GM18508 (cell line): ENCODE data around the gene SEMA3A.
"Not testable (repeated sequence)": the region's sequence is repeated elsewhere in the genome, so short reads cannot be mapped to it uniquely, and the experiment has no call there.

Source experiments
- ATAC-seq: cut with Tn5 transposase; IDR thresholded peaks from one replicate; pipeline ENCODE4 v1.9.1; 2021; ENCODE audit warnings: moderate number of reproducible peaks; ENCODE audit not compliant: insufficient read depth, unreplicated experiment

The SEMA3A gene

DNA sequence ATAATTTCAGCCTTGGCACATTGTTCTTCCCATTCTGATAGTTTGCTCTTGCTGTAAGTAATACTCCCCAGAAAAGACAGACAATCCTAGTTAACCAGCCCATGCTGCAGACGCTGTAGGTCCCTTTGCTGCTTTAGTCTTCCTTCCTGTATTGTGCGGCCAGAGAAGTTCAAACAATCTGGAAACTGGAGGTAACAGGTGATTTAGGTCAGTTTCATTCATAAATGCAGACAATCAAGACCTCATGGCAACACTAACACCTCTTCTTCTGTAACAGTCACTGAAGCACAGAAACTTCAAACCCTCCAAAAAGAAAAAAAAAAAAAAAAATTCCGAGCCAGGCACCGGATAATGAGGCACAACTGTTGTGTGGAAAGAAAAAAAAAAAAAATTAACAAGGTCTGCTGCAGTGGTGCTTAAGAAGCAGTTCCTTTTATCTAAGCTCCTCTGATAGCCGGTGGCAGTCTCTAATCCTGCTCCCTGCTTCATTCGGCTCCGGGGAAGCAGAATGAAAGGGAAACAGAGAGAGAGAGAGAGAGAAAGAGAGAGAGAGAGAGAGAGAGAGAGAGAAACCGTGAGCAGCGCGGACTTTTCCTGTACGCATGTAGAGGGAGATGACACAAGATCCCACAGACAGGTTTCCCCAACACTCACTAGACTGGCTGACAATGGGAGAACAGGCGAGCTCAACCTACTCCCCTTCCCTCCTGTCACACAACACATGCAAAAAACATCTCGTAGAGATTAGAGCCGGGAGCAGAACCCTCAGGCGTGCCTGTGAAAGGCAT lies at the start of gene SEMA3A:
Gene SEMA3A, minus strand, starts transcription at position 306 of the 788 bp plus-strand sequence. Its CDS starts 203 bp downstream, at position 103.
- no peak for ATAC-seq

- not testable (repeated sequence) for ATAC-seq
These were observed 48.4 kb upstream of the SEMA3A start for GRCh38 chr7:84243037-84243436.

DNA sequence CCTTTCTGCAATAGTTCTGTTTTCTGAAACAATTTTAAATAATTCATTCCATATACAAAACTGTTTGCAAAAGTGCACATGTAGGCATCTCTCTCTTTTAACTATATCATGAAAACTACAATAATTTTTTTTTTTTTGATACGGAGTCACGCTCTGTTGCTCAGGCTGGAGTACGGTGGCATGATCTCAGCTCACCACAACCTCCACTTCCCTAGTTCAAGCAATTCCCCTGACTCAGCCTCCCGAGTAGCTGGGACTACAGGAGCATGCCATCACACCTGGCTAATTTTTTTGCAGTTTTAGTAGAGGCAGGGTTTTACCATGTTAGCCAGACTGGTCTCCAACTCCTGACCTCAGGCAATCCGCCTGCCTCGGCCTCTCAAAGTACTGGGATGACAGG lies 44.0 kb upstream of the SEMA3A start:
- no peak for ATAC-seq

GRCh38 chr7:84237533-84238173 lies 43.1 kb upstream of the SEMA3A start:
- no peak for ATAC-seq

GRCh38 chr7:84236398-84236797 lies 41.8 kb upstream of the SEMA3A start:
- no peak for ATAC-seq

DNA sequence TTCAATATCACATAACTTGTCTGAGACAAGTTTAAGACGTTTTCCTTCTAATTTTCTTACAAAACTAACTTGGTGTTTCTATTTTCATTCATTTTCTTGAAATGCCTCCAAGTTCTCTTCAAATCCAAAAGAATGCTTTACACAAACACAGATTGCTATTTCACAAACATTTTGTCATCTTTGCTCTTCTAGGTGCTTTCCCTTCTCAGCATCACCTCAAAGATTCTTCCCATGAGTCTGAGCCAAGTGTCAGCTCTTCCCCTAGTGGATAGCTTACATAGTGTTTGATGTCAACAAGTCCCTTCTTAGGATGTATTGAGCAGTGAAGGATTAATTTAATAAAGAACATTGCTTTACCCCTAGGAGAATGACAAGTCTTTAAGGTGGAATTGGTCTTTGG lies 38.1 kb upstream of the SEMA3A start:
- no peak for ATAC-seq

GRCh38 chr7:84231157-84231556 lies 36.6 kb upstream of the SEMA3A start:
- no peak for ATAC-seq

DNA sequence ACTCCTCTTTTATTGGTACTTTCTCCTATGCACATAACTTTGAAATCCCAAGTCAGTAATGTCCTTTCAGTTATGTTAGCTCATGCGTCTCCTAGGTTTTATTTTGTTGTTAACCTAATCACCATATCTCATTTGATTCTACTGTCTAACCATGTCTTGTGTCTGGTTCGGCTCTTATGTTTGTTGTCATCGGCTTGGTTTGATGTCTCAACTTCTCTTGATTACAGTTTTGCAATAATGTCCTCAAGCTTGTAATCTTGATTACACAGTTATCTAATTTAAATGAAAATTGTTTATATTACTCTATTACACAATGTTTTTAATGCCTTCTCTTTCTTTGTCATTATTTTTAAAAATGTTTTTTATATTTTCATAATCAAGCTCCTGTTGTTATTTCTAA lies 35.9 kb upstream of the SEMA3A start:
- ATAC-seq: no peak

- no peak for ATAC-seq
These were observed 33.9 kb upstream of the SEMA3A start for GRCh38 chr7:84228526-84228925.

DNA sequence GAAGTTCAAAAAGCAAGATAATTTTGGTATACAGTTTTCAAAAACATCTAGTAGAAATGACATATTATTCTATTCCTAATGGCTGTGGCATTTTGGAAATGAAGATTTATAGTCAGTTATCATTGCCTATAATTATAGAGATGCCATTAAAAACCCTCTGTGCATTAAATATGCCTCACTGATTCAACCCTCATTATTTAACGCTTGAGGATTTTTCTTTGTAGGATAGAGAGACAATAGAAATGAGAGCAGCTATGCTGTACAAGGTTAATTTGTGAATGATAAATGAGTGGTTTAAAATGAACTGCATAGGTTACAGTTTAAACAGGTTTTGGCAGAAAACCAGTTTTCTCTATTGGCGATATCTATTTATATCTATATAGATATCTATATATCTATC lies 32.2 kb upstream of the SEMA3A start:
- no peak for ATAC-seq

GRCh38 chr7:84224505-84224904 lies 29.9 kb upstream of the SEMA3A start:
- no peak for ATAC-seq

DNA sequence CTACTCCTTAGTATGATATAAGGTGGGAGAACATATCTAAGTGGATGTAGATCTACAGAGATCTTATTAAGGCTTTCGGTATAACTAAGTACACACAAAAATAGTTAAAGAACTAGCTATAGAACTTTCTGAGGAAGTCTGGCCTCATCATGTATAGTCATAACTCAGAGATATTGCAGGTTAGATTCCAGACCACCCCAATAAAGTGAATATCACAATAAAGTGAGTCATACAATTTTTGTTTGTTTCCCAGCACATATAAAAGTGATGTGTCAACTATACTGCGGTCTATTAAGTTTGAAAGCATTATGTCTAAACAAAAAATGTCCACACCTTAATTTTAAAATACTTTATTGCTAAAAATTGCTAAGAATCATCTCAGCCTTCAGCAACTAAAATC lies 24.7 kb upstream of the SEMA3A start:
- ATAC-seq: no peak

GRCh38 chr7:84218681-84219080 lies 24.1 kb upstream of the SEMA3A start:
- no peak for ATAC-seq

- ATAC-seq: no peak
These were observed 21.9 kb upstream of the SEMA3A start for GRCh38 chr7:84216472-84216871.

DNA sequence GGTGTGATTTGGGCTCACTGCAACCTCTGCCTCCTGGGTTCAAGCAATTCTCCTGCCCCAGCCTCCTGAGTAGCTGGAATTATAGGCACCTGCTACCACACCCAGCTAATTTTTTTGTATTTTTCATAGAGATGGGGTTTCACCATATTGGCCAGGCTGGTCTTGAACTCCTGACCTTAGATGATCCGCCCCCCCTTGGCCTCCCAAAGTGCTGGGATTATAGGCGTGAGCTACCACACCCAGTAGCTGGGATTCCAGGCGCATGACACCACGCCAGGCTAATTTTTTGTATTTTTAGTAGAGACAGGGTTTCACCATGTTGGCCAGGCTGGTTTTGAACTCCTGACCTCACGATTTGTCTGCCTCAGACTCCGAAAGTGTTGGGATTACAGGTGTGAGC lies 20.2 kb upstream of the SEMA3A start:
- ATAC-seq: not testable (repeated sequence)

DNA sequence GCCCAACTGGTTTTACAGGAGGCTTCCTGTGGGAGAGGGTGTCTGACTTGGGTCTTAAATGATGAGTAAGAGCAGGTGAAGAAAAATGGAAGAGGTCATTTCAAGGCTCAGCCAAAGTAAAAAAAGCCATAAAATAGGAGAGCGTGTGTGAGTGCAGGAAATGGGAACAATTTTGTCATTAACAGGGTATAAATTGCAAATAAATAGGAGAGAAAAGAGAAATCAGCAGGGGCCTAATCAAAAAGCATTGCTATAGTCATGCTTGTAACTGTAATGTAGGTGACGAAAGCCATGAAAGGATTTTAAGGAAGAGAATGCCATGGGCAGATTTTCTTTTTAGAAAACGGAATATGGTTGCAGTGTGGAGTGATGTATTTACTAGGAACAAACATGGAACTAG lies 15.7 kb upstream of the SEMA3A start:
- ATAC-seq: no peak

GRCh38 chr7:84209006-84209405 lies 14.4 kb upstream of the SEMA3A start:
- ATAC-seq: no peak

- no peak for ATAC-seq
These were observed 13.0 kb upstream of the SEMA3A start for GRCh38 chr7:84207615-84208014.

DNA sequence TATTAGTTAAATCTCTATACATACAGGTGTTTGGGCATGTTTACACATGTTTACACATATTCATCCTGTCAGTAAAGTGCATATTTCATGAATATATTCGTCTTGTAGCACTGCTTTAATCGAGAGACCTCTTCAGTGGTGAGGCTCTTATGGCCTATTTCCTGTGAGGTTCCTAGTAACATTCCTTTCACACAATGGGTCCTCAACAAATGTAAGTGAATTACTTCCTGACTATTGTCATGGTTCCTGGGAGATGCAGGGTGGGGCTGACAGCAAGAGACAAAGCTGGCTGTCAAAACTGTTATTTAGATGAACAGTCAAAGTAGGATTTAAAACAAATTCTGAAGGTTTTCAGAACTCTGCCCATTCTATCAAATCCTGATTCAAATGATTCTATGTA lies 12.4 kb upstream of the SEMA3A start:
- ATAC-seq: no peak

DNA sequence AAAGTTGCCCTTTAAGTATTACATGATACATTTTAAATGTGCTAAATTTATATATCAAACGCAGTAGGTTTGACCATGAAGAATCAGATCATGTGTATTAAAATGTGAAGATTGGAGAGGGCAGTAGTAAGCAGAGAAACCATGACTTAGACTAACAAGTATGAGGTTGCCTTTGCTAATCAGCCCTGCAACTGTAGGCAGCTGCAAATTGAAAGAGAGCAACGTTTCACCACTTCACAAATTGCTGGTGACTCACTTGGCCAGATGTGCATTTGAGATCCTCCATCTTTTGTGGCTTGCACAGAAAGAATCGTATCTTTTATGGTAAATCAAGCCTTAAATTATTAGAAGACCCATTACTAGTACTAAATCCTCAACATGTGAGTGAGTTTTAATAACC lies 10.1 kb upstream of the SEMA3A start:
- ATAC-seq: no peak

GRCh38 chr7:84202855-84203254 lies 8.3 kb upstream of the SEMA3A start:
- ATAC-seq: no peak

DNA sequence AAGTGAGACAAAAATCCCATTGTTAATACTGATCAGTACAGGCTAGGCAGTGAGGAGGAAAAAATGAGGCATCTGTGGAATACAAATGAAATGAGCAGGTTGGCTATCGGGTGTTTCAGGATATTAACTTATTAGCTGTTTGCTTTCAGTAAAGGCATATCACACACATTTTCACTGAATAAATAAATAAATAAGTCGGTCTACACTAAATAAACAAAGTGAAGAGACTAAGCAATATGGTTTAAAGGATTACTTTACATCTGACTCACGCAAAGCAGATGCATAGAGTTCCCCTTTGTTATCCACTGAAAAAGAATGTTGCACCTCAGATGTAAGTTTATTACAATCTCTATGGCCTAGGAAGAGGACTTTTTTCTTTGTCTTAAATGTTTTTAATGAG lies 6.3 kb upstream of the SEMA3A start:
- no peak for ATAC-seq
